Keratinocyte (primary cell): ENCODE data around the gene RERE.

Experiments
- EZH2 ChIP-seq: IDR thresholded peaks from one replicate; pipeline ENCODE4 v1.6.1; 2012; ENCODE audit warnings: inconsistent platforms, mild to moderate bottlenecking, low read length, moderate library complexity
- TF ChIP-seq, protein P1 (sequence below), 3 experiments: IDR thresholded peaks in 1 of 3; conservative IDR thresholded peaks in 1 of 3; optimal IDR thresholded peaks in 1 of 3; 2 replicates in 2 of 3; 3 replicates in 1 of 3; pipeline versions ENCODE3 to v1.5.1; 2011; ENCODE audit warnings: low read length in 3 of 3, mild to moderate bottlenecking in 3 of 3, moderate library complexity in 2 of 3, control low read depth in 1 of 3, inconsistent platforms in 1 of 3; ENCODE audit not compliant: insufficient read depth in 2 of 3; ENCODE audit errors: extremely low read depth in 1 of 3

DNA sequence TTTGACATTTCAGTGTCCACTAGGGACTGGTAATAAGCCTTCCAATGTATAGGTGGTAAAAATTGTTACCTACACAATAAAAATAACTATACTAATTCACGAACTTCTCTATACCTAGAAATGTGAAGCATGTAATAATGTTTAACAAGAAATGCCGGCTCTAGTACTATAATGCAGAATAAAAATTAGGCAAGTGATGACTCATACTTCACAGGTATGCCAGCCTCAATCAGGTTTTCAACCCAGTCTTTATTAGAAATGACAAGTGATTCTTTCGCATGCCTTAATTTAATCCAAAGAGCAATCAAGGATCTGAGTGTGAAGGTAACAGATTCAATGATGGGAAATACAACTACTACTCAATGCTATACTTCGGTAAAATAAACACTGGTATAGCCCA lies 134.9 kb downstream of the RERE start:
- TF ChIP-seq, protein P1, sequence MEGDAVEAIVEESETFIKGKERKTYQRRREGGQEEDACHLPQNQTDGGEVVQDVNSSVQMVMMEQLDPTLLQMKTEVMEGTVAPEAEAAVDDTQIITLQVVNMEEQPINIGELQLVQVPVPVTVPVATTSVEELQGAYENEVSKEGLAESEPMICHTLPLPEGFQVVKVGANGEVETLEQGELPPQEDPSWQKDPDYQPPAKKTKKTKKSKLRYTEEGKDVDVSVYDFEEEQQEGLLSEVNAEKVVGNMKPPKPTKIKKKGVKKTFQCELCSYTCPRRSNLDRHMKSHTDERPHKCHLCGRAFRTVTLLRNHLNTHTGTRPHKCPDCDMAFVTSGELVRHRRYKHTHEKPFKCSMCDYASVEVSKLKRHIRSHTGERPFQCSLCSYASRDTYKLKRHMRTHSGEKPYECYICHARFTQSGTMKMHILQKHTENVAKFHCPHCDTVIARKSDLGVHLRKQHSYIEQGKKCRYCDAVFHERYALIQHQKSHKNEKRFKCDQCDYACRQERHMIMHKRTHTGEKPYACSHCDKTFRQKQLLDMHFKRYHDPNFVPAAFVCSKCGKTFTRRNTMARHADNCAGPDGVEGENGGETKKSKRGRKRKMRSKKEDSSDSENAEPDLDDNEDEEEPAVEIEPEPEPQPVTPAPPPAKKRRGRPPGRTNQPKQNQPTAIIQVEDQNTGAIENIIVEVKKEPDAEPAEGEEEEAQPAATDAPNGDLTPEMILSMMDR (optimal IDR thresholded peaks at IDR 0.05 in 1 of 3, IDR thresholded peaks at IDR 0.05 in 1 of 3, conservative IDR thresholded peaks at IDR 0.05 in 1 of 3; ENCODE audit: extremely low read depth in 1 of 3, insufficient read depth in 2 of 3, low read length in 3 of 3): no peak
- TF ChIP-seq EZH2: no peak
